Caco-2 (cell line): ENCODE data around the gene TMEM31. TPM values are rescaled to one million over a fixed set of nuclear protein-coding genes. Genes with fewer than 3 reads are reported as not detected.
"Not testable (repeated sequence)": the region's sequence is repeated elsewhere in the genome, so short reads cannot be mapped to it uniquely, and the experiment has no call there.

Source experiments
- BruUV-seq: library from RNA; stranded (reverse); fragments of 400-500 nt; replicated peaks from 2 replicates; lab custom pipeline; 2021; lab: Mats Ljungman, UMichigan
- CTCF ChIA-PET: fragments of 300-600 bp; sonication (Branson Sonifier 250); formaldehyde crosslinking; loops from one replicate; lab custom pipeline; 2022; ENCODE audit warnings: antibody characterized with exemption; lab: Charles Lee
- POLR2A ChIA-PET: fragments of 300-600 bp; sonication (Branson Sonifier 250); formaldehyde crosslinking; loops from one replicate; lab custom pipeline; 2022; ENCODE audit warnings: antibody characterized with exemption; lab: Charles Lee
- DNase-seq, 2 experiments: peaks; one replicate each; pipeline versions ENCODE4 v3.0.0 to v3.0.0-alpha.2; 2020 to 2022
- H3K27me3 ChIP-seq: replicated peaks from 2 replicates; pipeline ENCODE4 v1.6.0; 2011; ENCODE audit warnings: low read length; ENCODE audit not compliant: control insufficient read depth, insufficient read depth
- H3K36me3 ChIP-seq: 2 replicates; pipeline ENCODE4 v1.5.1; 2011; ENCODE audit warnings: low read length; ENCODE audit not compliant: control insufficient read depth, insufficient read depth
- H3K4me1 ChIP-seq: fragments of 250-450 bp; sonication (Bioruptor Pico); 2 replicates; pipeline ENCODE4 v1.5.1; 2020; ENCODE audit warnings: mild to moderate bottlenecking
- H3K4me3 ChIP-seq: 2 replicates; pipeline ENCODE4 v1.5.1; 2011; ENCODE audit warnings: low read depth, mild to moderate bottlenecking, control low read depth, low read length
- H3K9me3 ChIP-seq: fragments of 250-450 bp; sonication (Bioruptor Pico); 2 replicates; pipeline ENCODE4 v1.5.1; 2020; ENCODE audit warnings: mild to moderate bottlenecking, moderate library complexity
- H3K27ac Mint-ChIP-seq: one replicate; pipeline ENCODE4 v1.8.0; 2022; ENCODE audit warnings: mixed read lengths; ENCODE audit not compliant: unreplicated experiment
- H3K27me3 Mint-ChIP-seq: one replicate; pipeline ENCODE4 v1.8.0; 2022; ENCODE audit warnings: mixed read lengths; ENCODE audit not compliant: insufficient read depth, unreplicated experiment
- H3K36me3 Mint-ChIP-seq: one replicate; pipeline ENCODE4 v1.8.0; 2022; ENCODE audit warnings: mild to moderate bottlenecking, mixed read lengths; ENCODE audit not compliant: insufficient read depth, unreplicated experiment
- H3K4me1 Mint-ChIP-seq: one replicate; pipeline ENCODE4 v1.8.0; 2022; ENCODE audit warnings: low read depth, mixed read lengths; ENCODE audit not compliant: unreplicated experiment
- H3K4me3 Mint-ChIP-seq: one replicate; pipeline ENCODE4 v1.8.0; 2022; ENCODE audit warnings: mild to moderate bottlenecking, moderate library complexity, mixed read lengths; ENCODE audit not compliant: unreplicated experiment
- H3K9me3 Mint-ChIP-seq: one replicate; pipeline ENCODE4 v1.8.0; 2022; ENCODE audit warnings: mixed read lengths; ENCODE audit not compliant: unreplicated experiment
- intact Hi-C: fragments of 100-400 bp; cut with micrococcal nuclease; formaldehyde crosslinking; loops from one replicate; pipeline ENCODE4 v1.10.0; 2022; ENCODE audit not compliant: unreplicated experiment
- total RNA-seq: library from RNA; stranded (reverse); gene quantifications from 2 replicates; pipeline ENCODE4 v1.2.3, GENCODE V29; 2022
- TF ChIP-seq, protein P1 (sequence below), 2 experiments: fragments of 200-600 bp in 1 of 2; IDR thresholded peaks; 1 replicate in 1 of 2; 2 replicates in 1 of 2; pipeline versions ENCODE4 v1.5.1 to v1.8.0; 2011 to 2022; ENCODE audit warnings: antibody characterized with exemption in 1 of 2, control low read depth in 1 of 2, inconsistent platforms in 1 of 2, low read depth in 1 of 2, low read length in 1 of 2, mild to moderate bottlenecking in 1 of 2, moderate library complexity in 1 of 2; ENCODE audit not compliant: insufficient read depth in 1 of 2, severe bottlenecking in 1 of 2, unreplicated experiment in 1 of 2

TMEM31 gene
- total RNA-seq, 1 experiment from 2014 or later: not detected

DNA sequence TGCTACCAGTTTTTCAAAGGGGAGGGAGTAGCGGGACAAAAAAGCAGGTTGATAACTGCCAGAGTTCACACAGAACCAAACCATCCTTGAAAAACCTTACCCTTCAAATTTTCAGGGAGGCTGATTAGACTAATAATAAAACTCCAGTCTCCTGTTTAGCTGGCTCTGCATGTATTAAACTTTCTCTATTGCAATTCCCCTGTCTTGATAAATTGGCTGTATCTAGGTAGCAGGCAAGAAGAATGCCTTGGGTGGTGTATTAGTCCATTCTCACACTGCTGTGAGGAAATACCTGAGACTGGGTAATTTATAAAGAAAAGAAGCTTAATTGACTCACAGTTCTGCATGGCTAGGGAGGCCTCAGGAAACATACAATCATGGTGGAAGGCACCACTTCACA is 47.8 kb downstream of the TMEM31 start:
- H3K4me1 ChIP-seq: no peaks in the 10 kb centered on the region
- Mint-ChIP-seq H3K9me3 (peaks cover 10% of the 10 kb centered on the region), H3K27ac (no peak overlapping the region), H3K4me3 (no peak overlapping the region), H3K36me3 (peaks cover 5% of the 10 kb centered on the region), H3K27me3 (no peaks in the 10 kb centered on the region), H3K4me1 (peaks cover 10% of the 10 kb centered on the region)
- BruUV-seq: no TSS peak
- H3K27me3 ChIP-seq: no peaks in the 10 kb centered on the region
- ChIA-PET POLR2A (no interaction called here), CTCF (no interaction called here)
- no peak overlapping the region for H3K4me3 ChIP-seq
- TF ChIP-seq, protein P1, sequence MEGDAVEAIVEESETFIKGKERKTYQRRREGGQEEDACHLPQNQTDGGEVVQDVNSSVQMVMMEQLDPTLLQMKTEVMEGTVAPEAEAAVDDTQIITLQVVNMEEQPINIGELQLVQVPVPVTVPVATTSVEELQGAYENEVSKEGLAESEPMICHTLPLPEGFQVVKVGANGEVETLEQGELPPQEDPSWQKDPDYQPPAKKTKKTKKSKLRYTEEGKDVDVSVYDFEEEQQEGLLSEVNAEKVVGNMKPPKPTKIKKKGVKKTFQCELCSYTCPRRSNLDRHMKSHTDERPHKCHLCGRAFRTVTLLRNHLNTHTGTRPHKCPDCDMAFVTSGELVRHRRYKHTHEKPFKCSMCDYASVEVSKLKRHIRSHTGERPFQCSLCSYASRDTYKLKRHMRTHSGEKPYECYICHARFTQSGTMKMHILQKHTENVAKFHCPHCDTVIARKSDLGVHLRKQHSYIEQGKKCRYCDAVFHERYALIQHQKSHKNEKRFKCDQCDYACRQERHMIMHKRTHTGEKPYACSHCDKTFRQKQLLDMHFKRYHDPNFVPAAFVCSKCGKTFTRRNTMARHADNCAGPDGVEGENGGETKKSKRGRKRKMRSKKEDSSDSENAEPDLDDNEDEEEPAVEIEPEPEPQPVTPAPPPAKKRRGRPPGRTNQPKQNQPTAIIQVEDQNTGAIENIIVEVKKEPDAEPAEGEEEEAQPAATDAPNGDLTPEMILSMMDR (IDR thresholded peaks at IDR 0.05; ENCODE audit: insufficient read depth in 1 of 2, low read depth in 1 of 2, low read length in 1 of 2, severe bottlenecking in 1 of 2, unreplicated experiment in 1 of 2): no peak
- H3K9me3 ChIP-seq: no peaks in the 10 kb centered on the region
- DNase-seq: no peak
- H3K36me3 ChIP-seq: no peaks in the 10 kb centered on the region
- intact Hi-C loops: no loop called here

DNA sequence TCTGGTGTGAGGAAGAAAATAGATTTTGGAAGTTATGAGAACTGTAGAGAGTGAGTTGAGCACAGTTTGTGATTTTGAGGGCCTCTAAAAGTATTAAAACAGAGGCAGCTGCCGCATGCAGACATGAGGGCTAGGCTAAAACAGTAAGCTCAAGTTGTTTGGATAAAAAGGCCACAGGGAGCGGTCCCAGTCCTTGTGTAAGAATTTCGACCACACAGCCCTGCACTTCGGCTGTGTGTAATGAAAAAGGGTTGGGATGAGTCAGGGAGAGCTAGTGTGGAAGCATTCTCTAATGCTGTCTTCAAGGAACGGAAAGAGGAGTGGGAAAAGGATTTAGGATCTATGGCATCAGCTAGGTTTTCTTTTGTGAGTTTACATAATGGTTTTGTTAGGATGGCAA is 52.8 kb downstream of the TMEM31 start:
- POLR2A ChIA-PET, H3K27ac Mint-ChIP-seq, H3K4me3 ChIP-seq, CTCF ChIA-PET, H3K36me3 Mint-ChIP-seq, H3K9me3 Mint-ChIP-seq, H3K36me3 ChIP-seq, H3K9me3 ChIP-seq, BruUV-seq, H3K4me3 Mint-ChIP-seq, H3K4me1 Mint-ChIP-seq, H3K27me3 ChIP-seq, DNase-seq, H3K4me1 ChIP-seq, H3K27me3 Mint-ChIP-seq, intact Hi-C loops: not testable (repeated sequence)

Other genes with a start within 250 kb of the TMEM31 start
- not detected in 2 replicates for gene RAB40A, start 191.4 kb upstream of the TMEM31 start, total RNA-seq
- gene TCEAL4, start 125.4 kb upstream of the TMEM31 start, total RNA-seq: 39.0 and 42.3 TPM in 2 replicates
- 2.7 and 3.3 TPM in 2 replicates for gene TCEAL3, start 102.9 kb upstream of the TMEM31 start, total RNA-seq
- 11.6 and 11.8 TPM in 2 replicates for gene TCEAL1, start 81.9 kb upstream of the TMEM31 start, total RNA-seq
- 314 and 322 TPM in 2 replicates for gene MORF4L2, start 24.2 kb upstream of the TMEM31 start, total RNA-seq
- gene PLP1, start 65.9 kb downstream of the TMEM31 start, total RNA-seq: 3.4 and 3.6 TPM in 2 replicates
- 1.4 and 1.6 TPM in 2 replicates for gene RAB9B, start 121.3 kb downstream of the TMEM31 start, total RNA-seq